Measurements from ENCODE around the gene TGFBRAP1.

The TGFBRAP1 gene

GRCh38 chr2:105329561-105330495, at the start of gene TGFBRAP1:
TSS of gene TGFBRAP1 (minus strand) at chr2:105329735. CDS start at chr2:105308301, 21,434 bp downstream.
- DNase-seq (ENCODE audit: low read depth) = no peak

GRCh38 chr2:105378921-105379383, 49.4 kb upstream of the TGFBRAP1 start:
- no peak for DNase-seq (ENCODE audit: low read depth)

- DNase-seq (ENCODE audit: low read depth) = no peak
Measured at GRCh38 chr2:105378276-105378840, 48.8 kb upstream of the TGFBRAP1 start.

- no peak for DNase-seq (ENCODE audit: low read depth)
Measured at GRCh38 chr2:105377871-105378270, 48.3 kb upstream of the TGFBRAP1 start.

- DNase-seq (ENCODE audit: low read depth) = no peak
Measured at GRCh38 chr2:105376789-105377240, 47.3 kb upstream of the TGFBRAP1 start.

GRCh38 chr2:105376010-105376409, 46.5 kb upstream of the TGFBRAP1 start:
- DNase-seq (ENCODE audit: low read depth) = no peak

GRCh38 chr2:105375001-105375561, 45.5 kb upstream of the TGFBRAP1 start:
- DNase-seq (ENCODE audit: low read depth) = no peak

- no peak for DNase-seq (ENCODE audit: low read depth)
Measured at GRCh38 chr2:105373895-105374401, 44.4 kb upstream of the TGFBRAP1 start.

- DNase-seq (ENCODE audit: low read depth) = no peak
Measured at GRCh38 chr2:105373344-105373781, 43.8 kb upstream of the TGFBRAP1 start.

GRCh38 chr2:105371810-105372209, 42.3 kb upstream of the TGFBRAP1 start:
- no peak for DNase-seq (ENCODE audit: low read depth)

- no peak for DNase-seq (ENCODE audit: low read depth)
Measured at GRCh38 chr2:105371156-105371555, 41.6 kb upstream of the TGFBRAP1 start.

- no peak for DNase-seq (ENCODE audit: low read depth)
Measured at GRCh38 chr2:105369777-105370690, 40.5 kb upstream of the TGFBRAP1 start.

GRCh38 chr2:105368759-105369408, 39.3 kb upstream of the TGFBRAP1 start:
- no peak for DNase-seq (ENCODE audit: low read depth)

- DNase-seq (ENCODE audit: low read depth) = no peak
Measured at GRCh38 chr2:105365206-105365605, 35.7 kb upstream of the TGFBRAP1 start.

- DNase-seq (ENCODE audit: low read depth) = no peak
Measured at GRCh38 chr2:105364436-105365139, 35.1 kb upstream of the TGFBRAP1 start.

GRCh38 chr2:105362862-105363591, 33.5 kb upstream of the TGFBRAP1 start:
- no peak for DNase-seq (ENCODE audit: low read depth)

GRCh38 chr2:105361102-105361889, 31.8 kb upstream of the TGFBRAP1 start:
- no peak for DNase-seq (ENCODE audit: low read depth)

GRCh38 chr2:105358593-105358992, 29.1 kb upstream of the TGFBRAP1 start:
- no peak for DNase-seq (ENCODE audit: low read depth)

GRCh38 chr2:105357122-105357521, 27.6 kb upstream of the TGFBRAP1 start:
- DNase-seq (ENCODE audit: low read depth) = no peak
